Measurements from ENCODE around the gene UPK1A.

DNA sequence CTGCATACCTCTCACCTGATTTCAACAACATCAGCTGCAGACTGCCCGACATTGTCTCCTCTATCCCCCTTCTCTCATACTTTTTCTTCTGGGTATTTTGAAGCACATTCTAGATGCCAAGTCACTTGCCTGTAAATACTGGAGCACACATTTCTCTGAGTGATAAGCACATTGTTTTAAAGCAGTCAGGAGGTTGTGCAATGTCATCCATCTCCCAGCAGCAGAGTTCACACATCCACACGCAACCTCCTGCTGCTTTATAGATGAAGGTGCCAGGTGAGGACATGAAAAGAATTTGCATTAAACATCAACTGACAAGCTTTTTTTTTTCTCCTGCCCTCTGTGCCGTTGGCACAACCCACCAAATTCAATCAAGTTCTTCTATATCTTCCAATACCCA lies 5.5 kb downstream of the UPK1A start:
- TF ChIP-seq EZH2 (IDR thresholded peaks at IDR 0.05; ENCODE audit: borderline replicate concordance, insufficient read depth, low read depth, low read length, poor library complexity, severe bottlenecking) (no peak), CTCF (IDR thresholded peaks at IDR 0.05) (no peak)

Measured in B cell (primary cell).